Measurements from ENCODE around the gene FKBP15. TPM values are rescaled to one million over a fixed set of nuclear protein-coding genes. Genes with fewer than 3 reads are reported as not detected.

FKBP15 gene
- total and polyA plus RNA-seq, 8 donors, result 7.5 to 16.5 (median 10.0) TPM

GRCh38 chr9:113223963-113224362, 2.9 kb upstream of the FKBP15 start:
- H3K9me3 ChIP-seq, result no peaks in the 10 kb centered on the region
- WGBS, 2 donors, result 82 to 92% methylated on average over 2 of the region's 2 CpGs
- no peak for ATAC-seq
- intact Hi-C loops (cut with DNase I), result no loop called here
- no peak overlapping the region for H3K4me3 ChIP-seq
- no peaks in the 10 kb centered on the region for H3K36me3 ChIP-seq
- no peak for DNase-seq
- H3K27ac ChIP-seq, result no peak overlapping the region
- no peaks in the 10 kb centered on the region for H3K27me3 ChIP-seq
- TF ChIP-seq CTCF (IDR thresholded peaks at IDR 0.05), result no peak
- peaks cover 4 to 24% (median 24%) of the 10 kb centered on the region in 3 donors for H3K4me1 ChIP-seq
- no peak for FAIRE-seq

- 14 to 15% methylated on average over 5 of the region's 5 CpGs for WGBS, 2 donors
- peak in 2 of 6 donors; percentile 4 to 18 for DNase-seq
- Histone ChIP-seq H3K4me1 (peaks cover 4 to 27% (median 16%) of the 10 kb centered on the region in 3 donors), H3K27ac (peak overlapping the region in 1 of 4 donors; percentile 86), H3K36me3 (no peaks in the 10 kb centered on the region), H3K4me3 (peak overlapping the region in 3 of 4 donors; percentile 56 to 68 (median 67)), H3K9me3 (no peaks in the 10 kb centered on the region), H3K27me3 (no peaks in the 10 kb centered on the region)
- intact Hi-C loops (cut with DNase I), result no loop called here
- no peak for FAIRE-seq
- peak in 2 of 4 donors; percentile 2 to 14 for ATAC-seq
- TF ChIP-seq CTCF (IDR thresholded peaks at IDR 0.05), result no peak
Measured at GRCh38 chr9:113222482-113222841, 1.4 kb upstream of the FKBP15 start.

- ATAC-seq (peak; percentile 25 to 34 (median 28)), FAIRE-seq (no peak), DNase-seq (peak in 1 of 6 donors; percentile 20)
- peaks cover 4 to 27% (median 16%) of the 10 kb centered on the region in 3 donors for H3K4me1 ChIP-seq
- peak overlapping the region; percentile 46 to 86 (median 66) for H3K27ac ChIP-seq
- H3K36me3 ChIP-seq, result no peaks in the 10 kb centered on the region
- WGBS, 2 donors, result 4% methylated on average over 20 of the region's 20 CpGs
- H3K9me3 ChIP-seq, result no peaks in the 10 kb centered on the region
- no peak for TF ChIP-seq CTCF (IDR thresholded peaks at IDR 0.05)
- intact Hi-C loops (cut with DNase I), result no loop called here
- no peaks in the 10 kb centered on the region for H3K27me3 ChIP-seq
- H3K4me3 ChIP-seq, result peak overlapping the region; percentile 43 to 68 (median 62)
Measured at GRCh38 chr9:113221800-113222481, 864 bp upstream of the FKBP15 start.

- DNase-seq, result no peak
- Histone ChIP-seq H3K27ac (peak overlapping the region; percentile 14 to 86 (median 64)), H3K36me3 (no peaks in the 10 kb centered on the region), H3K27me3 (no peaks in the 10 kb centered on the region), H3K4me3 (peak overlapping the region; percentile 56 to 72 (median 68)), H3K4me1 (peaks cover 11 to 27% (median 21%) of the 10 kb centered on the region in 3 donors), H3K9me3 (no peaks in the 10 kb centered on the region)
- TF ChIP-seq CTCF (IDR thresholded peaks at IDR 0.05), result no peak
- FAIRE-seq, result no peak
- 3 to 7% methylated on average over 11 of the region's 11 CpGs for WGBS, 2 donors
- ATAC-seq, result peak in 1 of 4 donors; percentile 2
- intact Hi-C loops (cut with DNase I), result no loop called here
Measured at GRCh38 chr9:113220467-113221002, 542 bp downstream of the FKBP15 start.

GRCh38 chr9:113219969-113220368, 1.1 kb downstream of the FKBP15 start:
- ATAC-seq (no peak), DNase-seq (no peak), FAIRE-seq (no peak)
- intact Hi-C loops (cut with DNase I), result no loop called here
- 13 to 18% methylated on average over 1 of the region's 1 CpG for WGBS, 2 donors
- H3K9me3 ChIP-seq, result no peaks in the 10 kb centered on the region
- peak overlapping the region in 2 of 4 donors; percentile 14 to 68 for H3K27ac ChIP-seq
- H3K36me3 ChIP-seq, result no peaks in the 10 kb centered on the region
- H3K4me1 ChIP-seq, result peaks cover 15 to 27% (median 21%) of the 10 kb centered on the region in 3 donors
- H3K4me3 ChIP-seq, result peak overlapping the region; percentile 56 to 72 (median 68)
- no peaks in the 10 kb centered on the region for H3K27me3 ChIP-seq
- TF ChIP-seq CTCF (IDR thresholded peaks at IDR 0.05), result no peak

Measured in pancreas (tissue), 10 donors.